Measurements from ENCODE around the gene CTDP1.

DNA sequence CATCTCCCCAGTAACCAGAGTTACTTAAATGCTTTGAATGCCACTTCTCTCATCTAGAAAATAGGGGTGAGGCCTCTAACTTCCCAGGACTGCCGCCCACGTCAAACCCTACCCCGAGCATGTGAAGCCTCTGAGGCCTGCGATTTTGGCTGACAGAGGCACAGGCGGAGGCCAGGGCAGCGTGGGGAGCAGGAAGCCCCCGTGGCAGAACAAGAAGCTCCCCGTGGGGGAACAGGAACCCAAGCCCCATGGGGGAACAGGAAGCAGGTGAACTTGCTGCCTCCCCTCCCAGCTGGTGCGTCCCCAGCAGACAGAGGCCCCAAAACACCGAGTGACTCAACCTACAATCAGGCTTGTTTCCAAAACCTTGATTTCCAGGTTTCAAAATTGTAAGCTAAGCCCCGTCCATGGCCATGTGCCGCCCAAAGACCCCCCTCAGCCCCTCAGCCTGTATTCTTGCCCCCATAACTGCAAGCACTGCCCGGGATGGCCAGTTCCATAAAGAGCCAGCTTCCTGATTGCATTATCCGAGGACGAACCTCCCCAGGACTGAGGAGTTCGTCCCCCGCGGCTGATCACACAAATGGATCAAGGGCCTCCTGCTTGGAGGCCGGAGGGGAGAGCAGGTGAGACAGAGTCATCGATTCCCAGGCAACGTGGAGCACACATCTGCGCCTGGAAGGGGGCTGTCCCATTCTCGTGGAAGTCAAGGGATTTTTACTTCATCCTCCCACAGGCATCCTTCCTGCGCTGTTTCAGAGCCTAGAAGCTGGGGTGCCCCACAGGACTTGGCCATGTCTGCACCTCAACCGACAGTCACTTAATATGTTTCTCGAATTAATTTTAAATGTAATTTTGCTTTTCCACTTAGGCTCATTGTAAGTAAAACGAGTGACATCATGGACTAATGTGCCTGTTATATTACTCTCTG is 36.3 kb upstream of the CTDP1 start:
- TF ChIP-seq, protein P1, sequence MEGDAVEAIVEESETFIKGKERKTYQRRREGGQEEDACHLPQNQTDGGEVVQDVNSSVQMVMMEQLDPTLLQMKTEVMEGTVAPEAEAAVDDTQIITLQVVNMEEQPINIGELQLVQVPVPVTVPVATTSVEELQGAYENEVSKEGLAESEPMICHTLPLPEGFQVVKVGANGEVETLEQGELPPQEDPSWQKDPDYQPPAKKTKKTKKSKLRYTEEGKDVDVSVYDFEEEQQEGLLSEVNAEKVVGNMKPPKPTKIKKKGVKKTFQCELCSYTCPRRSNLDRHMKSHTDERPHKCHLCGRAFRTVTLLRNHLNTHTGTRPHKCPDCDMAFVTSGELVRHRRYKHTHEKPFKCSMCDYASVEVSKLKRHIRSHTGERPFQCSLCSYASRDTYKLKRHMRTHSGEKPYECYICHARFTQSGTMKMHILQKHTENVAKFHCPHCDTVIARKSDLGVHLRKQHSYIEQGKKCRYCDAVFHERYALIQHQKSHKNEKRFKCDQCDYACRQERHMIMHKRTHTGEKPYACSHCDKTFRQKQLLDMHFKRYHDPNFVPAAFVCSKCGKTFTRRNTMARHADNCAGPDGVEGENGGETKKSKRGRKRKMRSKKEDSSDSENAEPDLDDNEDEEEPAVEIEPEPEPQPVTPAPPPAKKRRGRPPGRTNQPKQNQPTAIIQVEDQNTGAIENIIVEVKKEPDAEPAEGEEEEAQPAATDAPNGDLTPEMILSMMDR (IDR thresholded peaks at IDR 0.05; ENCODE audit: poor library complexity), result no peak
- no peak for TF ChIP-seq EZH2 (IDR thresholded peaks at IDR 0.05; ENCODE audit: borderline replicate concordance)

Data from hepatocyte (in vitro differentiated cells).